GM12892 (cell line): ENCODE data around the gene S100A8.

Experiments
- POLR2A ChIP-seq: IDR thresholded peaks from 2 replicates; pipeline ENCODE4 v1.6.1; 2011; ENCODE audit warnings: low read depth, low read length, control low read depth
- POLR2AphosphoS5 ChIP-seq: IDR thresholded peaks from 2 replicates; pipeline ENCODE4 v1.6.1; 2011; ENCODE audit warnings: low read depth, low read length, control low read depth
- TAF1 ChIP-seq: IDR thresholded peaks from 2 replicates; pipeline ENCODE4 v1.6.1; 2011; ENCODE audit warnings: low read depth, mild to moderate bottlenecking, control low read depth, low read length, borderline replicate concordance

- TF ChIP-seq POLR2A (no peak), TAF1 (no peak), POLR2AphosphoS5 (no peak)
Observed at GRCh38 chr1:153365696-153366095, 25.2 kb downstream of the S100A8 start.
